ENCODE data around the gene ATP9B.

- TF ChIP-seq EZH2 (IDR thresholded peaks at IDR 0.05; ENCODE audit: borderline replicate concordance, low read depth, low read length, poor library complexity, severe bottlenecking) (no peak), CTCF (conservative IDR thresholded peaks at IDR 0.05; ENCODE audit: low read depth, low read length) (no peak)
Observed at GRCh38 chr18:79377187-79377891, 308.1 kb downstream of the ATP9B start.

Data from A673 (cell line).